SIG-M5 treated with dmso at 0.1 percent for 504 hours (cell line): Measurements from ENCODE around the gene SIRT6.
"Not testable (repeated sequence)": the region's sequence is repeated elsewhere in the genome, so short reads cannot be mapped to it uniquely, and the experiment has no call there.

Experiments
- DNase-seq: peaks from one replicate; lab custom pipeline; 2025; ENCODE audit not compliant: unreplicated experiment; lab: John Stamatoyannopoulos, UW

SIRT6 gene

GRCh38 chr19:4138445-4138844 lies 43.9 kb downstream of the SIRT6 start:
- no peak for DNase-seq

GRCh38 chr19:4136680-4137088 lies 45.7 kb downstream of the SIRT6 start:
- DNase-seq: no peak

DNA sequence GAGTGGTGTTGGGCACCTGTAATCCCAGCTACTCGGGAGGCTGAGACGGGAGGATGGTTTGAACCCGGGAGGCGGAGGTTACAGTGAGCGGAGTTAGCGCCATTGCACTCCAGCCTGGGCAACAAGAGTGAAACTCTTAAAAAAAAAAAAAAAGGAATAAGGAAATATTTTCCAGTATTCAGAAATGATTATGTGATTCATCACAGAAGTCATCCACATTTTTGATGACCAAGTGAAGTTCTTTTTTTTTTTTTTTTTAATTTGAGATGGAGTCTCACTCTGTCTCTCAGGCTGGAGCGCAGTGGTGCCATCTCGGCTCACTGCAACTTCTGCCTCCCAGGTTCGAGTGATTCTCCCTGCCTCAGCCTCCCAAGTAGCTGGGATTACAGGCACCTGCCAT lies 47.0 kb downstream of the SIRT6 start:
- not testable (repeated sequence) for DNase-seq

GRCh38 chr19:4134351-4134750 lies 48.0 kb downstream of the SIRT6 start:
- DNase-seq: no peak

- DNase-seq: no peak
Measured at GRCh38 chr19:4130744-4131438, 51.5 kb downstream of the SIRT6 start.

DNA sequence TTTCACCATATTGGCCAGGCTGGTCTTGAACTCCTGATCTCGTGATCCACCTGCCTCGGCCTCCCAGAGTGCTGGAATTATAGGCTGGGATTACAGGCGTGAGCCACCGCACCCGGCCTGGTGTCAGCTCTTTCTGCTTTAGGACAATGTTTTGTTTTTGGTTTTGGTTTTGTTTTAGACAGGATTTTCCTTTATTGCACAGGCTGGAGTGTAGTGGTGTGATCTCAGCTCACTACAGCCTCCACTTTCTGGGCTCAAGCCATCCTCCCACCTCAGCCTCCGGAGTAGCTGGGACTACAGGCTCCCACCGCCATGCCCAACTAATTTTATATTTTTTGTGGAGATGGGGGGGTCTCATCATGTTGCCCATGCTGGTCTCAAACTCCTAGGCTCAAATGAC lies 53.3 kb downstream of the SIRT6 start:
- DNase-seq: not testable (repeated sequence)

DNA sequence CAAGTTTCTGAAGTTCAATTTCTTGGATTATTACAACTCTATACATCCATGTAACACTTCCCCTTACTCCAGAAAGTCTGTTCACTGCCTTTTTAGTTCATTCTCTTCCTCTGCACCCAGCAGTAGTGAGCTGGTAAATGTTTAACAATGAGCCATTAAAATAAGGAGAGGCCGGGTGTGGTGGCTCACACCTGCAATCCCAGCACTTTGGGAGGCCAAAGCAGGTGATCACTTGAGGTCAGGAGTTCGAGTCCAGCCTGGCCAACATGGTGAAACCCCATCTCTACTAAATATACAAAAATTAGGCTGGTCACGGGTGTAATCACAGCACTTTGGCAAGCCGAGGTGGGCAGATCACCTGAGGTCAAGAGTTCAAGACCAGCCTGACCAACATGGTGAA lies 55.0 kb downstream of the SIRT6 start:
- not testable (repeated sequence) for DNase-seq

DNA sequence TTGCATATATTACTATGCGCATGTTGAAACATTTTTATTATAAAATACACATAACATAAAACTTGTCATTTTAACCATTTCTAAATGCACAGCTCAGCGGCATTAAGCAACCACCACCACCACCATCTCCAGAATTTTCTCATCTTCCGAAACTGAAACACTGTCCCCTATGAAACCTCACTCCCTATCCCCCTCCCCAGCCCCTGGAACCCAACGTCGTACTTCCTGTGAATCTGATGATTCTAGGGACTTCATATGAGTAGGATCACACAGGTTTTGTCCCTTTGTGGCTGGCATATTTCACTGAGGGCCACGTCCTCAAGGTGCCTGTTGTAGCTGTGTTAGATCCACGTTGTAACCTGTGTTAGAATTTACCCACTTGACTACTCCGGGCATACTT lies 57.7 kb downstream of the SIRT6 start:
- no peak for DNase-seq
